Neural progenitor cell (in vitro differentiated cells): ENCODE results near the gene ZSWIM3.

Source experiments
- EZH2 ChIP-seq: fragments of 200-600 bp; sonication (generic); IDR thresholded peaks from 2 replicates; pipeline ENCODE4 v1.6.1; 2017; ENCODE audit warnings: antibody characterized with exemption, mild to moderate bottlenecking, moderate library complexity
- EZH2phosphoT487 ChIP-seq: fragments of 200-600 bp; sonication (generic); IDR thresholded peaks from 2 replicates; pipeline ENCODE4 v1.6.1; 2017; ENCODE audit warnings: antibody characterized with exemption
- TF ChIP-seq, protein P1 (sequence below): fragments of 200-600 bp; sonication (generic); IDR thresholded peaks from 2 replicates; pipeline ENCODE4 v1.5.1; 2017; ENCODE audit warnings: antibody characterized with exemption, mild to moderate bottlenecking

DNA sequence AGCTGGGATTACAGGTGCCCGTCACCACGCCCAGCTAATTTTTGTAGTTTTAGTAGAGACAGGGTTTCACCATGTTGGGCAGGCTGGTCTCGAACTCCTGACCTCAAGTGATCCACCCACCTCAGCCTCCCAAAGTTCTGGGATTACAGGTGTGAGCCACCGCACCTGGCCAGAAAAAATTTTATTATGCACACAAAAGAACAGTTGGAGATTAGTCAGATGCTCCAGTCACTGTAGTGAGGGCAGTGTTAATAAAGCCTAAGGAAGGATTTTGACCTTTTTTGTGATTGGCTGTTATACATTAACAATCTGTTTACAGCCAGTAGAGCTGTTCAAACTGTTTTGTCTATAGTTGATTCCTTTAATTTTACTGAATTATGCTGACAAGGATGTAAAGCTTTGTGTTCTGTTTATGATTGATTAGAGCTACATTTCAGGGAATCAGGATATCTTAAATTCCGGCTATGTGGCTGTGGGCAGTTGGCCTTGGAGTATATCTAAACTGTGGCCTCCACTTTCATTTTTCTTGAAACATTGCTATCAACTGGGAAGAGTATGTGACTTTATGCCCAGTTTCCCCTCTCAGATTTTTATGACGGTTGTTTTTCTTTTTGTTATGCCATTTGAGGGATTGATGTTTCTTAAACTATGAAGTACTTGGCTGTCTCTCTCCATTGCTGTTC lies 9.9 kb downstream of the ZSWIM3 start:
- TF ChIP-seq, protein P1, sequence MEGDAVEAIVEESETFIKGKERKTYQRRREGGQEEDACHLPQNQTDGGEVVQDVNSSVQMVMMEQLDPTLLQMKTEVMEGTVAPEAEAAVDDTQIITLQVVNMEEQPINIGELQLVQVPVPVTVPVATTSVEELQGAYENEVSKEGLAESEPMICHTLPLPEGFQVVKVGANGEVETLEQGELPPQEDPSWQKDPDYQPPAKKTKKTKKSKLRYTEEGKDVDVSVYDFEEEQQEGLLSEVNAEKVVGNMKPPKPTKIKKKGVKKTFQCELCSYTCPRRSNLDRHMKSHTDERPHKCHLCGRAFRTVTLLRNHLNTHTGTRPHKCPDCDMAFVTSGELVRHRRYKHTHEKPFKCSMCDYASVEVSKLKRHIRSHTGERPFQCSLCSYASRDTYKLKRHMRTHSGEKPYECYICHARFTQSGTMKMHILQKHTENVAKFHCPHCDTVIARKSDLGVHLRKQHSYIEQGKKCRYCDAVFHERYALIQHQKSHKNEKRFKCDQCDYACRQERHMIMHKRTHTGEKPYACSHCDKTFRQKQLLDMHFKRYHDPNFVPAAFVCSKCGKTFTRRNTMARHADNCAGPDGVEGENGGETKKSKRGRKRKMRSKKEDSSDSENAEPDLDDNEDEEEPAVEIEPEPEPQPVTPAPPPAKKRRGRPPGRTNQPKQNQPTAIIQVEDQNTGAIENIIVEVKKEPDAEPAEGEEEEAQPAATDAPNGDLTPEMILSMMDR = no peak
- TF ChIP-seq EZH2 = no peak
- no peak for TF ChIP-seq EZH2phosphoT487
